ENCODE results near the gene PDZRN3.

Gene PDZRN3

DNA sequence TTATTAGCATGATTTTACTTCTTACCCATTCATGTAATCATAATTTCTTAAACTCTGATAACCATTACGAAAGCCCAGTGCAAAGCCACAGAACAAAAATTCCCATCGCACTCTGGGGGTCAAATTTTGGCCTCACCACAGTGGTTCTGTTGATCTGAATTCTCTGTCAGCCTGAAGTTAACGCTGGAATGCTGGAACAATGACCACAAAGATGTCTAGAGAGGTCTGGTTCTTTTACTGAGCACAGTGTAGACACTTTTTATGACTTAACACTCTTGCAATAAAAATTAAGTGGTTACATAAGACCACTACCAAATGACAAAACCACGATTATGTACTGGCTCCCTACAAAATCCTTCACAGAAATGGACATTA lies 94.7 kb downstream of the PDZRN3 start:
- DNase-seq (ENCODE audit: extremely low read depth, low read depth), result no peak
- no peak for TF ChIP-seq CTCF (IDR thresholded peaks at IDR 0.05; ENCODE audit: low read depth, low read length, missing control alignments)

GRCh38 chr3:73529308-73530021 lies 95.3 kb downstream of the PDZRN3 start:
- no peak for DNase-seq (ENCODE audit: extremely low read depth, low read depth)
- H3K4me3 ChIP-seq (replicated peaks; ENCODE audit: low read depth, low read length), result no peak overlapping the region
- no peak for TF ChIP-seq CTCF (IDR thresholded peaks at IDR 0.05; ENCODE audit: low read depth, low read length, missing control alignments)

More for the DNA sequence above, 94.7 kb downstream of the PDZRN3 start:
- H3K4me3 ChIP-seq (replicated peaks; ENCODE audit: low read depth, low read length), result no peak overlapping the region

DNA sequence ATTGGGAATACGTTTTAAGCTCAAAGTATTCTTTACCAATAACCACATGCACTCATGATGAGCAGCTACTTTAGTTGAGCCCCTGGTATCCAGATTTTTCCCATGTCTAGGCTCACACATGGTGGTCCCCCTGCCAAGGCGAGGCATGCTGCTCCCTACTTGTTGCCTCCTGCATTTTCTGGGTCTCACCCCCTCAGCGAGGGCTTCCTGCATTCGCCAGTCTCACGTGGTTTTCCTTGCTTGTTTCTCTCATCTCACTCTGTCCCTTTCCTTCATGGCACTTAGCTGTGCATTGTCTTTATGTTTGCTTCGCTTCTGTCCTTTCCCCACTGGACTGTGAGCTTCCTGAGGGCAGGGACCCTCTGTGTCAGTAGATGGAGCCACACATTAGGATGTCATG lies 99.2 kb downstream of the PDZRN3 start:
- no peak for TF ChIP-seq CTCF (IDR thresholded peaks at IDR 0.05; ENCODE audit: low read depth, low read length, missing control alignments)
- no peak overlapping the region for H3K4me3 ChIP-seq (replicated peaks; ENCODE audit: low read depth, low read length)

GRCh38 chr3:73523661-73524060 lies 101.1 kb downstream of the PDZRN3 start:
- no peak for TF ChIP-seq CTCF (IDR thresholded peaks at IDR 0.05; ENCODE audit: low read depth, low read length, missing control alignments)
- no peak for DNase-seq (ENCODE audit: extremely low read depth, low read depth)
- H3K4me3 ChIP-seq (replicated peaks; ENCODE audit: low read depth, low read length), result no peak overlapping the region

More for the DNA sequence above, 99.2 kb downstream of the PDZRN3 start:
- no peak for DNase-seq (ENCODE audit: extremely low read depth, low read depth)

- TF ChIP-seq CTCF (IDR thresholded peaks at IDR 0.05; ENCODE audit: low read depth, low read length, missing control alignments), result no peak
- H3K4me3 ChIP-seq (replicated peaks; ENCODE audit: low read depth, low read length), result no peak overlapping the region
- no peak for DNase-seq (ENCODE audit: extremely low read depth, low read depth)
Observed at GRCh38 chr3:73521734-73522336, 102.9 kb downstream of the PDZRN3 start.

- no peak for TF ChIP-seq CTCF (IDR thresholded peaks at IDR 0.05; ENCODE audit: low read depth, low read length, missing control alignments)
- no peak overlapping the region for H3K4me3 ChIP-seq (replicated peaks; ENCODE audit: low read depth, low read length)
- no peak for DNase-seq (ENCODE audit: extremely low read depth, low read depth)
Observed at GRCh38 chr3:73520931-73521461, 103.7 kb downstream of the PDZRN3 start.

All from HFF-Myc (cell line).